GM12891 (cell line): ENCODE data around the gene ZC3H12A.

ENCODE experiments used
- PAX5 ChIP-seq: IDR thresholded peaks from 2 replicates; pipeline ENCODE4 v1.6.1; 2011; ENCODE audit warnings: low read length, moderate library complexity, mild to moderate bottlenecking; ENCODE audit not compliant: insufficient read depth, severe bottlenecking
- POLR2A ChIP-seq: IDR thresholded peaks from 2 replicates; pipeline ENCODE4 v1.6.1; 2011; ENCODE audit warnings: low read depth, low read length, control low read depth
- POLR2AphosphoS5 ChIP-seq: IDR thresholded peaks from 2 replicates; pipeline ENCODE4 v1.6.1; 2011; ENCODE audit warnings: low read depth, low read length, control low read depth
- POU2F2 ChIP-seq: IDR thresholded peaks from 2 replicates; pipeline ENCODE4 v1.6.1; 2011; ENCODE audit warnings: low read depth, mild to moderate bottlenecking, control low read depth, low read length, moderate library complexity
- TAF1 ChIP-seq: IDR thresholded peaks from 2 replicates; pipeline ENCODE4 v1.6.1; 2011; ENCODE audit warnings: low read depth, low read length, control low read depth

DNA sequence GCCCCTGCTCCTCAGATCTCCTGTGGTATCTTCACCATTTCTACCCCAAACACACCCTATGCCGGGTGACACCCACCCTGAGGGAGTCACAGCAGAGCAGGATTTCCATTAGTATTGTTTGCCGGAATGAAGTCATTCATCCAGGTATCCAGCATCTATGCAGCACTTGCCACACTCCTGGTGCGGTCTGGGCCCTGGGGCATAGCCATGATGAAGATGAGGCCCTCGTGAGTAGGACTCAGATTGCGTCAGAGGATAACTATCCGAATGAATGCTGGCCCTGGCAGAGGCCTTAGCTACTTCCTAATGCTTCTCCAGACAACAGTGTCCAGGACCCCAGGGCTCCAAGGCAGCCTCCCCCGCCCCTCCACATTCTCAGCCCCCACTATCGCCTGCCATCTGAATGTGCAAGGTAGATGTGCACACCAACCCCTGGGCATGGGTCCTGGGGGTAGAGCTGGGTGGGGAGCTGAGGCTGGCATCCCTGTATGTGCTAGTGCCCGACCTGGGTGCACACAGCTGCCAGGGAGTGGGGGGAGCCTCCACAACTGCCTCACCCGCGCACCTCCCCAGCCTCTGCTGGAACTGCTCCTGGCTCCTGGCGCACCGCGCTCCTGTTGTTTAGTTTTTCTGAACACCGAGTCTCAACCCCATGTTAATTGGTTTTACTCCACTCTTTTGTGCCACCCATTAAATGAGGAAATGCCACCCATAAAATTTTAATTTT is 25.5 kb upstream of the ZC3H12A start:
- TF ChIP-seq POLR2A: no peak
- no peak for TF ChIP-seq POLR2AphosphoS5
- no peak for TF ChIP-seq PAX5
- TF ChIP-seq POU2F2: no peak
- TF ChIP-seq TAF1: no peak
